Measurements from ENCODE around the gene CSRP1. TPM values are rescaled to one million over a fixed set of nuclear protein-coding genes. Genes with fewer than 3 reads are reported as not detected.

The CSRP1 gene
- polyA plus RNA-seq, 2 of the 4 experiments (the other 2 are of a cell fraction): 277 to 655 TPM

DNA sequence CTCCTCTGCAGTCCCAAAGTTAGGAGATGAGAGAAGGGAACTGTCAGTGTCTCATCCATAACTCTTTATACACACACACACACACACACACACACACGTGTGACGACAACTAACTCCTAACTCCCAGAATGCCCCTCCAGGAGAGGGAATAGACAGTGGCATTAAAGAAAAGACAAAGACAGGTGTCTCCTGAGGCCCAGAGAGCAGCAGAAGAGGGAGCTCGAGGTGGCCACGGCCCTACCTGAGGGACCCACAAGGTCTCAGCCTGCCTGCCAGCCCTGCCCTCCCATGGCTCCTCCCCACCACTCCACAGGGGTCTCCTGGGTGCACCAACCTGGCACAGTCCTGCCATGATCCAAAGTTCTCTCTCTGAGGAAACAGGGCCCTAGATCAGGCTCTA lies 36.3 kb downstream of the CSRP1 start:
- ChIA-PET CTCF (interaction anchor here (13.0 to 15.2 kb wide), 2 partner anchors 9 to 22 kb away, joined by 188 to 318 read pairs; no protein-coding TSS in a partner anchor), POLR2A (no interaction called here)
- no peak for TF ChIP-seq ZSCAN20 (CRISPR knock-in tag; IDR thresholded peaks at IDR 0.05)
- no peak for TF ChIP-seq ESRRA (IDR thresholded peaks at IDR 0.05; ENCODE audit: borderline replicate concordance, low read length)
- TF ChIP-seq CBX2 (IDR thresholded peaks at IDR 0.05; ENCODE audit: borderline replicate concordance, low read depth): no peak
- TF ChIP-seq, protein P1, sequence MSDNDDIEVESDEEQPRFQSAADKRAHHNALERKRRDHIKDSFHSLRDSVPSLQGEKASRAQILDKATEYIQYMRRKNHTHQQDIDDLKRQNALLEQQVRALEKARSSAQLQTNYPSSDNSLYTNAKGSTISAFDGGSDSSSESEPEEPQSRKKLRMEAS (IDR thresholded peaks at IDR 0.05): no peak
- no peak for TF ChIP-seq JUNB (IDR thresholded peaks at IDR 0.05)
- TF ChIP-seq, protein P2, sequence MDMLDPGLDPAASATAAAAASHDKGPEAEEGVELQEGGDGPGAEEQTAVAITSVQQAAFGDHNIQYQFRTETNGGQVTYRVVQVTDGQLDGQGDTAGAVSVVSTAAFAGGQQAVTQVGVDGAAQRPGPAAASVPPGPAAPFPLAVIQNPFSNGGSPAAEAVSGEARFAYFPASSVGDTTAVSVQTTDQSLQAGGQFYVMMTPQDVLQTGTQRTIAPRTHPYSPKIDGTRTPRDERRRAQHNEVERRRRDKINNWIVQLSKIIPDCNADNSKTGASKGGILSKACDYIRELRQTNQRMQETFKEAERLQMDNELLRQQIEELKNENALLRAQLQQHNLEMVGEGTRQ (IDR thresholded peaks at IDR 0.05): no peak
- no peak for TF ChIP-seq RFX5 (IDR thresholded peaks at IDR 0.05)
- no peak for TF ChIP-seq CEBPB (IDR thresholded peaks at IDR 0.05)
- TF ChIP-seq EHF (CRISPR knock-in tag; IDR thresholded peaks at IDR 0.05): no peak
- TF ChIP-seq ZFP36 (IDR thresholded peaks at IDR 0.05; ENCODE audit: borderline replicate concordance, partially characterized antibody): no peak
- TF ChIP-seq, protein P3, sequence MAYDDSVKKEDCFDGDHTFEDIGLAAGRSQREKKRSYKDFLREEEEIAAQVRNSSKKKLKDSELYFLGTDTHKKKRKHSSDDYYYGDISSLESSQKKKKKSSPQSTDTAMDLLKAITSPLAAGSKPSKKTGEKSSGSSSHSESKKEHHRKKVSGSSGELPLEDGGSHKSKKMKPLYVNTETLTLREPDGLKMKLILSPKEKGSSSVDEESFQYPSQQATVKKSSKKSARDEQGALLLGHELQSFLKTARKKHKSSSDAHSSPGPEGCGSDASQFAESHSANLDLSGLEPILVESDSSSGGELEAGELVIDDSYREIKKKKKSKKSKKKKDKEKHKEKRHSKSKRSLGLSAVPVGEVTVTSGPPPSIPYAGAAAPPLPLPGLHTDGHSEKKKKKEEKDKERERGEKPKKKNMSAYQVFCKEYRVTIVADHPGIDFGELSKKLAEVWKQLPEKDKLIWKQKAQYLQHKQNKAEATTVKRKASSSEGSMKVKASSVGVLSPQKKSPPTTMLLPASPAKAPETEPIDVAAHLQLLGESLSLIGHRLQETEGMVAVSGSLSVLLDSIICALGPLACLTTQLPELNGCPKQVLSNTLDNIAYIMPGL (CRISPR knock-in tag; IDR thresholded peaks at IDR 0.05; ENCODE audit: borderline replicate concordance): no peak
- FAIRE-seq: no peak
- Histone ChIP-seq H3K4me1 (peaks cover 45% of the 10 kb centered on the region), H3K4me2 (no peak overlapping the region), H3K4me3 (no peak overlapping the region), H3K9me3 (no peaks in the 10 kb centered on the region), H3K27ac (peak overlapping the region in 1 of 2 experiments; percentile 99; a peak in 2 of 6 replicates)
- no peak for DNase-seq (ENCODE audit: low read depth in 1 of 2, low spot score in 1 of 2)
- ATAC-seq: no peak
- 78% methylated on average over 4 of the region's 4 CpGs for WGBS (ENCODE audit: missing lambda C conversion rate)

DNA sequence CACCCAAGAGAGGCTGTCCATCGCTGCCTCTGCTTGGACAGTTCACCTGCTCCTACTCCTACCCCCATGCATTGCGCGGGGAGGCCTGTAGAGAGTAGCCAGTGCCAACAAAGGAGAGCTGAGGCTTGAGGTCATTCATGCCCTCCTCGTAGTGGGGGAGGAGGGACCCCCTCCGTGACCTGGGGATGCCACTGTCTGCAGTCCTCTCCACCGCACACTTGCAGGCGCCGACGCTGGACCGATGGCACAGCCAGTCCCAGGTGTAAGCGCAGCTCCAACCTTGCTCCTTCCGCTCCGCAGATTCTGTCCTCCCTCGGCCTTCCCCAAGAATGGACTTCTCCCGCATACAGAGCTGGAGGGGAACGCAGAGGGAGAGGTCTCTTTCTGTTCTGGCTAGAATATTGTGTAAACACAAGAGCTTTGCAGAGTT lies 37.3 kb downstream of the CSRP1 start:
- no peak for TF ChIP-seq NPAS2 (CRISPR knock-in tag; IDR thresholded peaks at IDR 0.05; ENCODE audit: borderline replicate concordance)
- TF ChIP-seq, protein P4, sequence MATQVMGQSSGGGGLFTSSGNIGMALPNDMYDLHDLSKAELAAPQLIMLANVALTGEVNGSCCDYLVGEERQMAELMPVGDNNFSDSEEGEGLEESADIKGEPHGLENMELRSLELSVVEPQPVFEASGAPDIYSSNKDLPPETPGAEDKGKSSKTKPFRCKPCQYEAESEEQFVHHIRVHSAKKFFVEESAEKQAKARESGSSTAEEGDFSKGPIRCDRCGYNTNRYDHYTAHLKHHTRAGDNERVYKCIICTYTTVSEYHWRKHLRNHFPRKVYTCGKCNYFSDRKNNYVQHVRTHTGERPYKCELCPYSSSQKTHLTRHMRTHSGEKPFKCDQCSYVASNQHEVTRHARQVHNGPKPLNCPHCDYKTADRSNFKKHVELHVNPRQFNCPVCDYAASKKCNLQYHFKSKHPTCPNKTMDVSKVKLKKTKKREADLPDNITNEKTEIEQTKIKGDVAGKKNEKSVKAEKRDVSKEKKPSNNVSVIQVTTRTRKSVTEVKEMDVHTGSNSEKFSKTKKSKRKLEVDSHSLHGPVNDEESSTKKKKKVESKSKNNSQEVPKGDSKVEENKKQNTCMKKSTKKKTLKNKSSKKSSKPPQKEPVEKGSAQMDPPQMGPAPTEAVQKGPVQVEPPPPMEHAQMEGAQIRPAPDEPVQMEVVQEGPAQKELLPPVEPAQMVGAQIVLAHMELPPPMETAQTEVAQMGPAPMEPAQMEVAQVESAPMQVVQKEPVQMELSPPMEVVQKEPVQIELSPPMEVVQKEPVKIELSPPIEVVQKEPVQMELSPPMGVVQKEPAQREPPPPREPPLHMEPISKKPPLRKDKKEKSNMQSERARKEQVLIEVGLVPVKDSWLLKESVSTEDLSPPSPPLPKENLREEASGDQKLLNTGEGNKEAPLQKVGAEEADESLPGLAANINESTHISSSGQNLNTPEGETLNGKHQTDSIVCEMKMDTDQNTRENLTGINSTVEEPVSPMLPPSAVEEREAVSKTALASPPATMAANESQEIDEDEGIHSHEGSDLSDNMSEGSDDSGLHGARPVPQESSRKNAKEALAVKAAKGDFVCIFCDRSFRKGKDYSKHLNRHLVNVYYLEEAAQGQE (IDR thresholded peaks at IDR 0.05): no peak
- no peak for TF ChIP-seq RCOR1 (IDR thresholded peaks at IDR 0.05; ENCODE audit: low read depth, low read length)
- TF ChIP-seq ZNF302 (CRISPR knock-in tag; IDR thresholded peaks at IDR 0.05): no peak
- TF ChIP-seq FOXS1 (CRISPR knock-in tag; IDR thresholded peaks at IDR 0.05): no peak
- TF ChIP-seq, protein P5, sequence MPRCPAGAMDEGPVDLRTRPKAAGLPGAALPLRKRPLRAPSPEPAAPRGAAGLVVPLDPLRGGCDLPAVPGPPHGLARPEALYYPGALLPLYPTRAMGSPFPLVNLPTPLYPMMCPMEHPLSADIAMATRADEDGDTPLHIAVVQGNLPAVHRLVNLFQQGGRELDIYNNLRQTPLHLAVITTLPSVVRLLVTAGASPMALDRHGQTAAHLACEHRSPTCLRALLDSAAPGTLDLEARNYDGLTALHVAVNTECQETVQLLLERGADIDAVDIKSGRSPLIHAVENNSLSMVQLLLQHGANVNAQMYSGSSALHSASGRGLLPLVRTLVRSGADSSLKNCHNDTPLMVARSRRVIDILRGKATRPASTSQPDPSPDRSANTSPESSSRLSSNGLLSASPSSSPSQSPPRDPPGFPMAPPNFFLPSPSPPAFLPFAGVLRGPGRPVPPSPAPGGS (IDR thresholded peaks at IDR 0.05): no peak
- no peak for TF ChIP-seq NFE2L2 (conservative IDR thresholded peaks at IDR 0.05; ENCODE audit: low read length)
- TF ChIP-seq, protein P6, sequence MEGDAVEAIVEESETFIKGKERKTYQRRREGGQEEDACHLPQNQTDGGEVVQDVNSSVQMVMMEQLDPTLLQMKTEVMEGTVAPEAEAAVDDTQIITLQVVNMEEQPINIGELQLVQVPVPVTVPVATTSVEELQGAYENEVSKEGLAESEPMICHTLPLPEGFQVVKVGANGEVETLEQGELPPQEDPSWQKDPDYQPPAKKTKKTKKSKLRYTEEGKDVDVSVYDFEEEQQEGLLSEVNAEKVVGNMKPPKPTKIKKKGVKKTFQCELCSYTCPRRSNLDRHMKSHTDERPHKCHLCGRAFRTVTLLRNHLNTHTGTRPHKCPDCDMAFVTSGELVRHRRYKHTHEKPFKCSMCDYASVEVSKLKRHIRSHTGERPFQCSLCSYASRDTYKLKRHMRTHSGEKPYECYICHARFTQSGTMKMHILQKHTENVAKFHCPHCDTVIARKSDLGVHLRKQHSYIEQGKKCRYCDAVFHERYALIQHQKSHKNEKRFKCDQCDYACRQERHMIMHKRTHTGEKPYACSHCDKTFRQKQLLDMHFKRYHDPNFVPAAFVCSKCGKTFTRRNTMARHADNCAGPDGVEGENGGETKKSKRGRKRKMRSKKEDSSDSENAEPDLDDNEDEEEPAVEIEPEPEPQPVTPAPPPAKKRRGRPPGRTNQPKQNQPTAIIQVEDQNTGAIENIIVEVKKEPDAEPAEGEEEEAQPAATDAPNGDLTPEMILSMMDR (IDR thresholded peaks at IDR 0.05): no peak
- TF ChIP-seq ZSCAN20 (CRISPR knock-in tag; IDR thresholded peaks at IDR 0.05): no peak
- Histone ChIP-seq H3K27ac (peak overlapping the region; percentile 93 to 99), H3K4me1 (peaks cover 45% of the 10 kb centered on the region), H3K4me2 (peak overlapping the region; percentile 89), H3K4me3 (peak overlapping the region; percentile 80), H3K9me3 (no peaks in the 10 kb centered on the region)
- no peak for FAIRE-seq
- no peak for DNase-seq (ENCODE audit: low read depth in 1 of 2, low spot score in 1 of 2)
- POLR2A ChIA-PET: interaction anchor here (0.8 to 3.1 kb wide), 13 partner anchors 8 to 72 kb away, joined by 3 to 28 read pairs (median 5); partner anchors contain the start of gene CSRP1
- WGBS (ENCODE audit: missing lambda C conversion rate): 88% methylated on average over 15 of the region's 16 CpGs
- CTCF ChIA-PET: interaction anchor here (1.3 to 15.2 kb wide), 11 partner anchors 9 to 62 kb away, joined by 4 to 234 read pairs (median 8); no protein-coding TSS in a partner anchor
- peak in 1 of 2 experiments; percentile 33; a peak in 1 of 6 replicates for ATAC-seq
